SK-N-MC (cell line): Measurements from ENCODE around the gene PPP4R4.

Source experiments
- EZH2 ChIP-seq: fragments of 200-600 bp; sonication (generic); IDR thresholded peaks from one replicate; pipeline ENCODE4 v1.6.1; 2017; ENCODE audit warnings: antibody characterized with exemption
- POLR2AphosphoS5 ChIP-seq: IDR thresholded peaks from 2 replicates; pipeline ENCODE4 v1.6.1; 2012; ENCODE audit warnings: mild to moderate bottlenecking, low read depth, low read length, borderline replicate concordance

GRCh38 chr14:94305620-94306019, 131.5 kb downstream of the PPP4R4 start:
- no peak for TF ChIP-seq EZH2
- no peak for TF ChIP-seq POLR2AphosphoS5
